GM21528 (cell line): Measurements from ENCODE around the gene TBC1D2B.
"Not testable (repeated sequence)": the region's sequence is repeated elsewhere in the genome, so short reads cannot be mapped to it uniquely, and the experiment has no call there.

Source experiments
- ATAC-seq: cut with Tn5 transposase; IDR thresholded peaks from one replicate; pipeline ENCODE4 v1.9.1; 2021; ENCODE audit warnings: mild to moderate bottlenecking, moderate library complexity; ENCODE audit not compliant: unreplicated experiment, low FRiP score

The TBC1D2B gene

GRCh38 chr15:77959432-77959879, 118.1 kb downstream of the TBC1D2B start:
- ATAC-seq: peak; percentile 93

DNA sequence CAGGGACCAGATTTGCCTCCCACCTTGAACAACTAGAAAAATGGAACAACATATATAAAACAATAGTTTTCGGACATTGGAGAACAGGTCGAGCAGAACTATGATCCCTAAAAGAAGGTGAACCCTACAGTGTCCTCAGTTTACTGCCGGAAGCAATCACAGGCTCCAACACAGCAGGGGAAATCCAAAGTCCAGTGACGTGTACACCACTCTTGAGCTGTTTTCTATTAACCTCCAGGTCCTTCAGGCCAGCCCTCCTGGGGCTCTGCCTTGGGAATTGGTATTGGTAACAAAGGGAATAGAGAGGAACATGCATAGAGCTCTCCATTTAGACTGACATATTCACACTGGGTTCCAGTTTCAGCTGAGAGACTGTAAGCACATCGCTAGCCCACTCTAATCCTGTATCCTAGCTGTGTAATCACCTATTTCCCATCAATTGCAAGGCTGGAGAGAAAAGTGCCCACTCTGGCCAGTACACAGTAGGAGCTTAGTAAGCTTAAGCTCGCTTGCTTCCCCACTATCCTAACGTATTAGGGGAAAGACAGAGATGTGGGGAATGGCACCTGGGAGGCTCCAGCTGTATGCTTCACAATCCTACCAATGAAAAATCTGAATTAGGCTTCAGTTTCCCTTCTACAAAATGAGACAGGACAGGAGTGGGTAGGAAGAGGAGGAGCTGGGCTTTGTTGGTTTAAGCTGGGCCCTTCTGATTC, 118.6 kb downstream of the TBC1D2B start:
- not testable (repeated sequence) for ATAC-seq

DNA sequence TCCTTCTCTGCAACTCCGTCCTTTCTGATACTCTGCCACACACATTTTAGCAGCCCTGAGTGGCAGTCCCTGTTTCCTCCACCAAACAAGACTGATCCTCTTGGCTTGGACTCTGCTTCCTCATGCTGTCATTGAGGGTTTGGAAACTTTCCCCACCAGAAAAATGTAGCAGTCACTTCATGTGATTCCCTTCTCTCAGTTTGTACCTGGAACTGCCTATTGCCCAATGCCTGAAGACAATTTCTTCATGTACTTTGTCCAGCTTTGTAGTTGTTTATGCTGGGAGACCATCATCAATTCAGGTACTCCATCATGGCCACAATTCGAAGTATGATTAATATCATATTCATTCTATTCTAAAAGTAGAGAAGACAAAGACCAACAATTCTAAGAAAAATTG, 119.5 kb downstream of the TBC1D2B start:
- ATAC-seq: not testable (repeated sequence)

DNA sequence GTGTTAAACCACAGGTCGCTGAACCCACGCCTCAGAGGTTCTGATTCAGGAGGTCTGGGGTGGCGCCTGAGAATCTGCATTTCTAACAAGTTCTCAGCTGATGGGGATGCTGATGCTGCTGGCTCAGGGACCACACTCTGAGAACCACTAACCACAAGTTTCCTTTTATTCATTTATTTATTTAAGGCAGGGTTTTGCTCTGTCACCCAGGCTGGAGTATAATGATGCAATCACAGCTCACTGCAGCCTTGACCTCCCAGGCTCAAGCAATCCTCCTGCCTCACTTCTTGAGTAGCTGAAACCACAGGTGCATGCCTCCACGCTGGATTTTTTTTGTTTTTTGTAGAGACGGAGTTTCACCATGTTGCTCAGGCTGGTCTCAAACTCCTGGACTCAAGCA, 123.6 kb downstream of the TBC1D2B start:
- not testable (repeated sequence) for ATAC-seq

DNA sequence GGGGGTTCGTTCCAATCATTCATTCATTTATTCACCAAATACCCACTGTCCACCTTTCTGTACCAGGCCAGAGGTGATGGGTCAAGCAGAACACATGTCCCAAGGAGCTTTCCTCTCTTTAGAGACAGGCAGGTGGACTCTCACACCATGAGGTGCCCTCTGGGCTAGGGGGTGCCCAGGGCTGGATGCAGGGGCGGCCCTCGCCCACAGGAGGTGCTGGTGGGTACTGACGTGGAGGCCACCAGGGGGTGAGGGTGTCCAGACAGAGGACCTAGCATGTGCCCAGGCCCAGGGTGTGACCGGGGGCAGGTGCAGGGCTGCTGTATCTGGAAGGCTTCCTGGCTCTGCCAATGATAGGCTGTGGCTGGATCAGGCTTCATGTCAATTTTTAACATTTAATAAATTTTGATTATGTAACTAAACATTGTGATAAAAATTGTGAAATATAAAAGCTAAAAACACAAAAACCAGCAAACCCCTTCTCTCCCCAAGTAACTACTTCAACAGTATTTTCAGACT, 124.5 kb downstream of the TBC1D2B start:
- ATAC-seq: not testable (repeated sequence)

DNA sequence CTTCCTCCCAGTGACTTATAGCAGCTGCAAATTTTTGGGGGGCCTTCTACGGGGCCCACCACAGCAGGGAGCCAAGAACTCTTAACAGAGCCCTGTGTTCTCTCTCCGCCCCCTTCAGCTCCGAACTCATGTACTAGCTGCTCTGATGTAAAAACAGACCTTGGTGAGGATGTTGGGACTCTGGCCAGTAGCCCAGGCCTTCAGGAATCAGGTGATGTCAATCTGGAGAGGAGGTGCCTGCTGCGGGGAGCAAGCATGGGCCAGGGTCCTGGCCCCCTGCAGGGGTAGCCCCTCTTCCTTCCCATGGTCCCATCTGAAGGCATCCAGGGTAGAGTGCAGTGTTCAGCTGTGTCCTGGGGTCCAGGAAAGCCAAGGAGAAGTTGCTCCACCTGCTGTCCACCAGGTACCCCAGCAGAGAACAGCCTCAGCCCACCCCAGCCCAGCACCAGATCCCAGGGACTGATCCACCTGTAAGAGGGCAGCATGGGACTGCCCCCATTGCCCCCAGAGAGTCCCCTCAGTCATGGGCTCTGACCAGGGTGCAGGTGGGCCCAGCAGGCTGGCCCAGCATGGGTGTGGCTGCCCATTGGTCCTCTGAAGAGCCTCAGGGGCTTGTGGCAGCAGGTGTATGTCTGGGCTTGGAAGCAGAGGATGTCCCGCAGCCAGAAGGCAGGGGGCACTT, 126.3 kb downstream of the TBC1D2B start:
- ATAC-seq: not testable (repeated sequence)

DNA sequence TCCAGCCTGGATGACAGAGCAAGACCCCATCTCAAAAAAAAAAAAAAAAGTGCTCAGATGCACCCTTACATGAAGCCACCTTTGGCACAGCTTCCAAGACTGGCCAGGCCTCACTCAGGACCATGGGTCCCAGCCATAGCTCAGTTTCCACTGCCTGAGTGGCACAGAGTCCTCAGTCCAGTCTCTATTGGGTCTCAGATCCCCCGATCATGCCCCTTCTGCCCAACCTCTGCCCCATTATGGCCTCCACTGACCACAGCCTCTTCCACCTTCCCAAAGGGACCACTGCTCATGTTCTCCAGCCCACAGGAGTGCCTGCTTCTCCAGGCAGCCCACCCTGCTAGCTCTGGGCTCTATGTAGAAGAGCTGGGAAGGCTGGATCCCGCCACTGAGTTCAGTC, 127.0 kb downstream of the TBC1D2B start:
- not testable (repeated sequence) for ATAC-seq

DNA sequence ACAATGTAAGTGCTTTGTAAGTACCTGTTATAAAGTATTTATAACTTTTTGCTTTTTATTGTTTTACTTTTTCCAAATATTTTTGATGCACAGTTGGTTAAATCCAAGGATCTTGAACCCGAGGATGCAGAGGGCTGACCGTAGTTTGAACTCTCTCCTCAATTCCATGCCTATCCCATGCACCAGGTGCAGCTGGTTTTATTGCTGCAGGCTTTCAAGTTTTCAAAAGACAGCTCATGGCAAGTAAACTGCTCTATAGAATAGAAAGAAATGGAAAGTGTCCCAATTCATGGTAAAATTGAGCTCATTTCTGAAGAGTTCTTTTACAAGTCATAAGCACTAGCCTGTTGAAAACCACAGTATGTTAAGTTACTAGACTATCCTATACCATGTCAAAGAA, 131.9 kb downstream of the TBC1D2B start:
- no peak for ATAC-seq
